NCI-H82 treated with DMSO at 0.1 percent for 48 hours (cell line): ENCODE data around the gene NCOR2.

Experiments used
- DNase-seq: peaks from one replicate; lab custom pipeline; 2025; ENCODE audit not compliant: unreplicated experiment; lab: John Stamatoyannopoulos, UW

The NCOR2 gene

DNA sequence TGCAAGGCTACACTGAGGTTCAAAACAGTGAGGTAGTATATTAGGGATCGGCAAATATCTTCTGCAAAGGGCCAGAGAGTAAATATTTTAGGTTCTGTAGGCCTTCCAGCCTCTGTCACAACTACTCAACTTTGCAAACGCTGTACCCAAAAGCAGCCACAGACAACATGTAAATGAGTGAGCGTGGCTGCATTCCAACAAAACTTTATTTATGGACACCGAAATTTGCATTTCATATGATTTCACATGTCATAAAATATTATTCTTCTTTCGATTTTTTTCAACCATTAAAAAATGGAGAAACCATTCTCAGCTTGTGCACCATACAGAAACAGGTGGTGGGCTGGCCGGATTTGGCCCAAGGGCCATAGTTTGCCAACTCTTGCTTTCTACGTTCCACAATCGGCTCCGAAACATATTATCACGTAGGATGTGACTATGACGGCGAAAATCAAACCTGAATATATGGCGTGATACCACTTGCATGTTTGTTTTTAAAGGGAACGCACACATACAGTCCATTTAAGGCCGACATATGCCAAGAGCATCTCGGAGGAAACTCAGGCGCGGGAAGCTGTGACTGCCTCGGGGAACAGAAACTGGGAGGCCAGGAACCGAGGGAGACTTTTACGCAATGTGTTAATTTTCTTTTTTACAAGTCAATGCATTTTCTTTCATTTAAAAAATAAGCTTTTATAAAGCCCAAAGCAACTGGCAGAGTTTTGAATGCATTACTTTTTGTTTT, 7.1 kb downstream of the NCOR2 start:
- DNase-seq, result no peak

DNA sequence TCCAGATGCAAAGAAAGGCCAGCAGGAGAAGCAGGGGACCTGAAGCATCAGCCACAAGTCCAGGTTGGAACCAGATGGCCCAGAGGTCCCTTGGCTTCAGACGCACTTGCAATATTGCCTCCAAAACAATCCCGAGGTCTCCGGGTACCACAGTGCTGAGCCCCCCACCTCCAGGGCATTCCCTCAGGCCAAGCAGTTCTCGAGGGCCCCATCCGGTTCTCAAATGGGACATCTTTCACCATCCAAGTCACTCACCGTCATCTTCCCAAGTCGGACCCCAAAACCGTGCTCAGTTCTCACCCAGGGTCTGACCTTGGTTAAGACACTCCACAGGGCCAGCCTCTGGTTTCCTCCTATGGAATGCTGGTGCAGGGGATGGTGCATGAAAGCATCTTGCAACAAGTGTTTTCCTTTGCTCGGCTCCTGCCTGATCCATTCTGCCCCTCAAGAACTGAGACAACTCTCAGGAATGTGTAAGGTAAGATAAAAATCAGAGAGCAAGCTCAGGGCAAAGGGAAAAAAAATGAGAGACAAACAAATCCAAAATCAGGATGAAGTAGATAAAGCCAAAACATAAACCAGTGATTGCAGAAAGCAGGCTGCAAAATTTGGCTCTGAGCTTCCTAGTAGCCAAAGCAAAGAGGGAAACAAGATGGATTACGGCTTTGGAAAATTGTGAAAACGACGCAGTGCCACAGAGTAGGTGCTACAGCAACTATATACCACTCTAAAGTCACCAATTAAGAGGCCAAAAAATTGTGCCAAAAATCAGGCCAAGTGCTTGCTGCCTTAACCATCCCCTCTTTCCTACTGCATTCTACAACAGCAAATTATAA, 8.0 kb downstream of the NCOR2 start:
- no peak for DNase-seq

- DNase-seq, result no peak
These were observed 9.1 kb downstream of the NCOR2 start for GRCh38 chr12:124558313-124558712.

- no peak for DNase-seq
These were observed 9.7 kb downstream of the NCOR2 start for GRCh38 chr12:124557518-124558223.

- DNase-seq, result no peak
These were observed 10.4 kb downstream of the NCOR2 start for GRCh38 chr12:124556896-124557501.

GRCh38 chr12:124556074-124556466, 11.3 kb downstream of the NCOR2 start:
- no peak for DNase-seq

DNA sequence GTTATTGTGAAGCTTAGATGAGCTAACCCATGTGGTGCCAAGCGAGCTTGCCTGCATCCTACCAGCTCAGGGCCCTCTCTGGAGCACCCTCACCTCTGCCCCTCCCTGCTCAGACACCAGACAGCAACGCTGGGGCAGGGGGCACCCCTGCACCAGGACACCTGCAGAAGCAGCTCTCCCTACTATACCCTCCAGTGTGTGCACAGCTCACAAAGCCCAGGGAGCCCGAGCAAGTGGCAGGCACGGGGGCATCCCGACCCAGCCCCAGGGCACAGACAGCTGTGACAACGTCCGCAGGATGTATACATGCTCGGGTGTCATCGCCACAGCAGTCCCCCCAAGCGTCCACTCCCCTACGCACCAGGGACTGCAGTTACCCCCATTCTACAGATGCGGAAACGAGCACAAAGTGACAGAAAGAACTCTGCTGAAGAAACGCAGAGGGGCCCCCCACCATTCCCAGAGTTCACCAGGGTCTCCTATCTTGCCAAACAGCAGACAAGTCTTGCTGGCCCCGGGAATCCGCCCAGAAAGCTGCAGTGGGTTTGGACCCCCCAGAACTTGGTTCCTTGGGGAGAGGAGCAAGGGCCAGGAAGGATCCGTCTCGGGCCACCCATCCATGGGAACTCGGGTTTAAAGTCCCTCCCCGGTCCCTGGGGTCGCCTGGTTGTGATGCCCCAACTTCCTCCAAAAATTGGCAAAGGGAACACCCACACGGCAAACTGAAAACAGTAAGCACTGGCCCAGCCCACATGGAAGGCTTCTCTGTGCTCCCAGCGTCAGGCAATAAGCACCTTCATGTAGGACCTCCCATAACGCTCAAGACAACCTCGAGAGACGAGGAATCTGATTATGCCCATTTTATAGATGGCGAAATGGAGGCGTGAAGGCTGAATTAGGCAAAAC, 12.0 kb downstream of the NCOR2 start:
- DNase-seq, result no peak

GRCh38 chr12:124554429-124555029, 12.9 kb downstream of the NCOR2 start:
- no peak for DNase-seq

GRCh38 chr12:124553862-124554428, 13.5 kb downstream of the NCOR2 start:
- no peak for DNase-seq

DNA sequence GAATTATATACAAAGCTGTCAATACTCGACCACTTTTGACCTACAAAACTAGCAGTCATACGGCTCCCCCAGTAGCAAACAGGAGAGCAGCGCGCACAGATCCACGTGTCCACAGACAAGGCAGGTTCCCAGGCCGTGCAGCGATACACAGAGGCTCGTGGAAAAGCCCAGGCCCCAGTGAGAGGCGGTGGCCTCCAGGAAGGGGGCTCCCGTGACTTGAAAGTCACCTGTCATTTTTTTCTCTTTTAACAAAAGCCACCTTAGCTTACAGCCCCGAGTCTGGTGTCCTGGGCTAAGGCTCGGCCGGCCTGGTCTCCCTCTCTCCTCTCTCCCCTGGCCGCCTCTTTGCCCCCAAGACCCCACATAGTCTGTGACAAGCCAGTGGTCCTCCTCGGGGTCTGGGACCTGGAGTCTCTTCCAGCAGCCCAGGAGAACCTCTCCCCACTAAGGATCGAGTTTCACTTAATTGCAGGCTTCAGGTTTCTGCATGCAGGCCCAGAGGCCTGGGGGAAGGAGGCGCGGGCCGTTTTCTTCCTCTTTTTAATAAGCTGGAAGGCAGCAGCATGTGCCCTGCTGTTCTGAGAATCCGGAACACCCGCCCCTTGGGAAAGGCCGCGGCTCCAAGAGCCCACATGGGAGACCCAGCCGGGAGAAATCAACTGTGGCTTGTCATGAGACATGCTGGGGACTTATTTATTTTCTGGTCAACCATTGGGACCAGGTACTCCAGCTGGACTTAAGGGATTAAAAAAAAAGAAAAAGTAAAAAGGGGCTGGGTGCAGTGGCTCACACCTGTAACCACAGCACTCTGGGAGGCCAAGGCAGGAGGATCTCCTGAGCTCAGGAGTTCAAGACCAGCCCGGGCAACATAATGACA, 15.9 kb downstream of the NCOR2 start:
- DNase-seq, result peak; percentile 34

DNA sequence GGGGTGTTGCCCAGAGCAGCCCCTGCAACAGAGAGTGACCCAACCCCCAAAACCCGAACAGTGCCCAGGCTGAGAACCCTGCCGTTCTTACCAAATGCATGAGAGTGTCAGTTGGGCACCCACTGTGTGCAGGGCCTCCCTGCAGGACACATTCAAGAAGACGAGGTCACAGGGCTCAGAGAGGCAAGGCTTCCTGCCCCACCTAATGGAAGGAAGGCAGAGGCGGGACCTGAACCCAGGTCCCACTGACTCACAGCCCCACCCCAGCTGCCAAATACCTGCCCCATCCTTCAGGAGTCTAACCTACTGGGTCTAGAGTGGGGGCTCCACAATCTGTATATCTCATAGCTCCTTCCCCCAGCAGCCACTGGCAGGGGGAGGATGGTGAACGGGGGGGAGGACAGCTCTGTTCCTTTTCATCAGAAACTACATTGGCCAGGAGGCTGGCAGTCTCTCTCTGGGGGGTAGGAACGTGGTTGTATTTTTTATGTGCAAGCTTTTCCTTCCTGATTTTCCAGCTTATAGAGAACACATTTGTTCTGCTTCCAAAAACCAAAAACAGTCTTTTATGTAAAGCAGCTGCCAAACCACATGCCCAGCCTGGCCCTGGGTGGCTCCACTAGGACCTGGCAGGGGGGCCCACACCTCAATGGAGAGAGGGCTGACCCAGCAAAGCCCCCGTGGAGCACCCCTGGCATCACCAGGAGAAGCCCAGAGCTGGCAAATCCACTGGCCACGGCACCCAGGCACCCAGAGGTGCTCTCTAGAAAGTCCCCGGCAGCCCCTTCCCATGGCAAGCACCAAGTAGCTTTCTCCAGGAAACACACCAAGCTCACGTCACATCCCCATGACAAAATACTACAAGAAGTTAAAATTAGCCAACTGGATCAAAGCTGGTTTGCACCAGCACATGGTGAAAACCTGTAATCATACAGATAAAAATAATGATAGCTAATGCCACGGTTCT, 17.0 kb downstream of the NCOR2 start:
- DNase-seq, result no peak

GRCh38 chr12:124549629-124550028, 17.8 kb downstream of the NCOR2 start:
- no peak for DNase-seq

GRCh38 chr12:124548854-124549378, 18.5 kb downstream of the NCOR2 start:
- no peak for DNase-seq

- DNase-seq, result no peak
These were observed 19.8 kb downstream of the NCOR2 start for GRCh38 chr12:124547626-124548025.

- DNase-seq, result no peak
These were observed 21.6 kb downstream of the NCOR2 start for GRCh38 chr12:124545508-124546418.

DNA sequence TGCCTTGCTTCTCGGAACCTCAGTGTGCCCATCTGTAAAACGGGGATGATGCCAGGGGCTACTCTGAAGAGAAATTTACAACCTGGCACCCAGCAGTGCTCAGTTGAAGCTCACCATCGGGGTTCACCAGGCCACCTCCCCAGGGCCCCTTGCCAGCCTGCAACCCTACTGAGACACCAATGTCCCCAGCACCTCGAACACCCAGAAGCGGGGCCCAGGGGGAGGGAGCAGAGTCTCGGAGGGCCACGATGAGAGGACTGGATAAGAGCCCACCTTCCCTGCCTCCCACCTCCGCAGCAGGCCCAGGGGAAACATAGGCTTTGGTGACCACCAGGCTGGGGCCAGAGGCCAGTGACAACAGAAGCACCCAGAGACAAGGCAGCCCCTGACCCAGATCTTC, 22.4 kb downstream of the NCOR2 start:
- DNase-seq, result no peak
